Raji (cell line): ENCODE data around the gene MPDU1.

ENCODE experiments used
- POLR2A ChIP-seq: IDR thresholded peaks from 2 replicates; pipeline ENCODE4 v1.6.1; 2011; ENCODE audit warnings: low read depth, low read length, control low read depth; ENCODE audit not compliant: insufficient read depth

MPDU1 gene

GRCh38 chr17:7574176-7574953 is 9.3 kb upstream of the MPDU1 start:
- no peak for TF ChIP-seq POLR2A

DNA sequence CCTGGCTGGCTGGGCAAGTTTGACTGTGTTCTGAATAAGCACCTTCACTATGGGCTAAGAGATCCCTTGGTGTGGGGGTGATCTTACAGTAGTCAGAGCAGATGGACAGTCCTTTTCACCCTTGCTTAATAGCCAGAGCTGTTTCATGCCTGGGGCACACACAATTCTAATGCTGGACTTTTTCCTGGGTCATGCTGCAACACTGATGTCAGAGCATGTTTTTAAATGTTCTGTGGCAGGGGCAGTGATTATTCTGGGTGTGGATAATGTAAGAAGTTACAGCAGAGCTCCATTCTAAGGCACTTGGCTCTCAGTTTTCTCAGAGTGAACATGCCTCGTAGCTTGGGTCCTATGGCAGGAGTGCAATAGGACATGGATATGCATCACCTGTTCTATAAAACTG is 8.2 kb upstream of the MPDU1 start:
- TF ChIP-seq POLR2A = no peak

- no peak for TF ChIP-seq POLR2A
Observed at GRCh38 chr17:7575959-7576358, 7.7 kb upstream of the MPDU1 start.

DNA sequence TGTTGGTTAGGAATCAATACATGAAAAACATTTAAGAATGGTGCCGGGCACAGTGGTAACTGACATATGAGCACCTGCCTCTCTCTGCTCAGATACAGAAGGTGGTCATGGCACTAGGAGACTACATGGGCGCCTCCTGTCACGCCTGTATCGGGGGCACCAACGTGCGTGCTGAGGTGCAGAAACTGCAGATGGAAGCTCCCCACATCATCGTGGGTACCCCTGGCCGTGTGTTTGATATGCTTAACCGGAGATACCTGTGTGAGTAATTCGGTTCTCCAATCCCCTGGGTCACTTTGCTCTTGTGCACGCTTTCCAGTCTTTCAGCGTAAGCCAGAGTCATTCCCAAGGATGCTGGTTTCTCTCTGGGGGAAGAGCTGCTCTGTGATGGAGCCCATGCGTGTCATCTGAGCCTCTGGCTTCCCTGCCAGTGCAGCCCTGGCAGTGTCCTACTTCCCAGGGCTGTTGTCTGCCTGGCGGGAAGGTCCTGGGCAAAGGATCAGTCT is 7.2 kb upstream of the MPDU1 start:
- TF ChIP-seq POLR2A = no peak

DNA sequence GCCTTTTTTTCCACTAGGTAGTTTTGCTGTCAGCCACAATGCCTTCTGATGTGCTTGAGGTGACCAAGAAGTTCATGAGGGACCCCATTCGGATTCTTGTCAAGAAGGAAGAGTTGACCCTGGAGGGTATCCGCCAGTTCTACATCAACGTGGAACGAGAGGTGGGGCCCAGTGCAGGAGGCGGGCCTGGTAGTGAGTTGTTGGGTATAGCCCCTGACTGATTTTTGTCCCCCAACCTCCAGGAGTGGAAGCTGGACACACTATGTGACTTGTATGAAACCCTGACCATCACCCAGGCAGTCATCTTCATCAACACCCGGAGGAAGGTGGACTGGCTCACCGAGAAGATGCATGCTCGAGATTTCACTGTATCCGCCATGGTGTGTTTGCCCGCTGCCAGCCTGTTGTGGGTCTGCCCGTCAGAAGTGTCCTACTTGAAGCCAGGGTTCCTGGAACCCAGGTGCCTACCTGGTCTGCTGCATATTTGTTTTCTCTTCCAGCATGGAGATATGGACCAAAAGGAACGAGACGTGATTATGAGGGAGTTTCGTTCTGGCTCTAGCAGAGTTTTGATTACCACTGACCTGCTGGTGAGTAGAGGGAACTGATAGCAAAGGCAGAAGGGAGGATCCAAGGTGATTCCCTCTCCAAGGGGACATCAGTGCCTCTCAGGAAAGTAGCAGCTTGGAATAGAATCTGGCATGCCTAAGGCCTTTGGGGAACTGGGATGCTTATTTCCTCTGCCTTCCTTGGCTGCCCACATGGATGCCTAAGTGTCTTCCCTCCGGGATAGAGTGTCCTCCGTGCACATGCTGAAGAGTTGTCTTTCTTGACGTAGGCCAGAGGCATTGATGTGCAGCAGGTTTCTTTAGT is 6.1 kb upstream of the MPDU1 start:
- TF ChIP-seq POLR2A = no peak

- TF ChIP-seq POLR2A = peak; percentile 44; the same call in 1 of the 2 replicates
Observed at GRCh38 chr17:7579001-7579833, 4.4 kb upstream of the MPDU1 start, which contains the start of gene CD68. Gene CD68 (plus strand): TSS chr17:7579638. CDS start chr17:7579678, 40 bp downstream.

- TF ChIP-seq POLR2A = 0 out of 2 replicates have a peak, but pooled peaks have one; percentile 0
Observed at GRCh38 chr17:7579834-7580603, 3.6 kb upstream of the MPDU1 start.

DNA sequence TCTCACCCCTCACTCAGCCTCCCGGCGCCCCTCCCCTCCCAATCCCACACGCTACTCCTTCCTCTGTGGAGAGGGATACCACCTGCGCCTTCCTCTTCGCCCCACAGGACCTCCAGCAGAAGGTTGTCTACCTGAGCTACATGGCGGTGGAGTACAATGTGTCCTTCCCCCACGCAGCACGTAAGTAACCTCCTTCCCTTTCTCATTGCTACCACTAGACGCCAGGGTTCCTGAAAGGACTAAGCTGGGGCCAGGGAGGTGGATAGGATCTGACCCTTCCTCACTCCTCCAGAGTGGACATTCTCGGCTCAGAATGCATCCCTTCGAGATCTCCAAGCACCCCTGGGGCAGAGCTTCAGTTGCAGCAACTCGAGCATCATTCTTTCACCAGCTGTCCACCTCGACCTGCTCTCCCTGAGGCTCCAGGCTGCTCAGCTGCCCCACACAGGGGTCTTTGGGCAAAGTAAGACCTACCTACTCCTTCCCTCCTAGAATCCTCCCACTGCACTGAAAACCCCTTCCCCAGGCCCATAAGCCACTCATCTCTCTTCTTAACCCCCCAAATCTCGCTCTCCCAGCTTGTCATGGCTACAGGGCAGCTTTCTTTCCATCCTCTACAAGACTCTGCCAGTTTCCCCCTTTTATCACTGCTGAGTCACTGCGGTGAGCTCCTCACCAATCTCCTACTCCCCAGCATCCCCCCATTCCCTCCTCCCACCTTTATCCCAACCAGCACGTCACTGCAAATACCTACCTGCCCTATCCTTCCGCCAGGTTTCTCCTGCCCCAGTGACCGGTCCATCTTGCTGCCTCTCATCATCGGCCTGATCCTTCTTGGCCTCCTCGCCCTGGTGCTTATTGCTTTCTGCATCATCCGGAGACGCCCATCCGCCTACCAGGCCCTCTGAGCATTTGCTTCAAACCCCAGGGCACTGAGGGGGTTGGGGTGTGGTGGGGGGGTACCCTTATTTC is 2.8 kb upstream of the MPDU1 start:
- TF ChIP-seq POLR2A = no peak

GRCh38 chr17:7582396-7583252 is 1.0 kb upstream of the MPDU1 start:
- TF ChIP-seq POLR2A = 0 out of 2 replicates have a peak, but pooled peaks have one; percentile 26

DNA sequence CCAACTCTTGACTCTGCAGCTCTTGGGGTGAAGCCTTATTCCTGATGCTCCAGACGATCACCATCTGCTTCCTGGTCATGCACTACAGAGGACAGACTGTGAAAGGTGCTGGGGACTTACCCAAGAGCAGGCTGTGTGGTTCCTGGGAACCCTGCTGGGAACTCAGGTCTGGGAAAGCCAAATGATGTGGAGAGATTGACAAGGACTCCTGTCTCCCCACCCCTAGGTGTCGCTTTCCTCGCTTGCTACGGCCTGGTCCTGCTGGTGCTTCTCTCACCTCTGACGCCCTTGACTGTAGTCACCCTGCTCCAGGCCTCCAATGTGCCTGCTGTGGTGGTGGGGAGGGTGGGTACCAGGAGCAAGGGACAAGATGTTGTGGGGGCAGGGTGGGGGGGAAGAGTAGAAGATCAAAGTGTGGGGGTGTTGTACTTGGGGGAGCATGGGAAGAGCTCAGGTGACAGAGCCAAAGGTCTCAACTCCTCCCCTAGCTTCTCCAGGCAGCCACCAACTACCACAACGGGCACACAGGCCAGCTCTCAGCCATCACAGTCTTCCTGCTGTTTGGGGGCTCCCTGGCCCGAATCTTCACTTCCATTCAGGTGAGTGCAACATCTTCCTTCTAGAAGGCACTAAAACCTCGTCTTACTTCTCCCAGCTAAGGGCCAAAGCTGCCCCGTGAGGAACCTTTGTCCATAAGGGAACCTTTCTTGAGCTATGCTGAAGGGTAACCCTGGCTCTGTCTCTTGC is 3.2 kb downstream of the MPDU1 start:
- no peak for TF ChIP-seq POLR2A

DNA sequence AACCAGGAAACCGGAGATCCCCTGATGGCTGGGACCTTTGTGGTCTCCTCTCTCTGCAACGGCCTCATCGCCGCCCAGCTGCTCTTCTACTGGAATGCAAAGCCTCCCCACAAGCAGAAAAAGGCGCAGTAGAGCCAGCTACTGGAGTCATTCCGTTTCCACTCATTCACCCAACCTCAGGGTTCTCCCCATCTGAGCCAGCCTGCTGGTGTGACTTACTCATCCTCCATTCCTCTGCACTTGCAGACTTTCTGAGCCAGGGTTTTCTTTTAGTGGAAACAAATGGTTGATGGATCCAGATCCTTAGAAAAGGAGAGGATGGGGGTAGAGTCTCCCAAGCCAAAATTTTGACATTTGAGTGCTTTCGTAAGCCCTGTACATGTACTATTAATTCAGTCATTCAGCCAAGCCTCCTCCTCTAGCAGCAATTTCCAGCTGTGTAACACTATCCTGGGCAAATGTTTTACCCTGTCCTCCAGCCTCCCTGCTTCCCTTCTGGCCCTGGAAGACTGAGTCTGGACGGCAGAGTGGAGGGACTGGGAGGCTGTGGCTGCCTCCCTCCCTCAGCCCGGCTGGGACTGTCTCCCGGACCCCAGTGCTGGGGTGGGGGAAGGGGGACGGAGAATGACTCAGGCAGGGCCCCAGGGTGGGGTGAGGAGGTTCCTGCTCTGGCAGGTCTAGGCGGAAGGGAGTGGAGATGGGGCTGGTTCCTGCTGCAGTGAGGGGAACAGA is 3.9 kb downstream of the MPDU1 start:
- no peak for TF ChIP-seq POLR2A
